Mesodermal cell (in vitro differentiated cells): ENCODE data around the gene PTGDR.

Source experiments
- H3K27ac ChIP-seq: 2 replicates; pipeline ENCODE4 v1.7.0; 2013; ENCODE audit warnings: mild to moderate bottlenecking, low read depth, low read length, moderate library complexity; ENCODE audit not compliant: severe bottlenecking
- H3K36me3 ChIP-seq: 2 replicates; pipeline ENCODE4 v1.7.1; 2013; ENCODE audit warnings: mild to moderate bottlenecking, low read length, moderate library complexity; ENCODE audit not compliant: control insufficient read depth, insufficient read depth
- H3K4me1 ChIP-seq: one replicate; pipeline ENCODE4 v1.7.1; 2013; ENCODE audit warnings: mild to moderate bottlenecking, low read length; ENCODE audit not compliant: insufficient read depth, control insufficient read depth, poor library complexity, severe bottlenecking
- H3K4me3 ChIP-seq: 2 replicates; pipeline ENCODE4 v1.7.0; 2013; ENCODE audit warnings: low read length, control low read depth, mild to moderate bottlenecking; ENCODE audit not compliant: insufficient read depth, poor library complexity, severe bottlenecking; ENCODE audit errors: extremely low read depth
- H3K9me3 ChIP-seq: 2 replicates; pipeline ENCODE4 v1.7.1; 2013; ENCODE audit warnings: mild to moderate bottlenecking, low read length, moderate library complexity; ENCODE audit not compliant: control insufficient read depth
- WGBS, 2 experiments: methylation state at CpG; one replicate each; pipeline ENCODE4 v1.1.5; 2013; ENCODE audit warnings: missing lambda C conversion rate in 2 of 2; ENCODE audit not compliant: insufficient coverage in 2 of 2; 5-methylcytosine and 5-hydroxymethylcytosine counted together

The PTGDR gene

GRCh38 chr14:52240623-52241022, 26.9 kb upstream of the PTGDR start:
- 100% methylated on average over 1 of the region's 5 CpGs; no CpG with 5 or more reads in 1 of the 2 experiments for WGBS, 2 experiments

GRCh38 chr14:52241087-52241793, 26.3 kb upstream of the PTGDR start:
- no peaks in the 10 kb centered on the region for H3K36me3 ChIP-seq
- WGBS, 2 experiments = 84 to 90% methylated on average over 2 to 4 of the region's 5 CpGs
- H3K9me3 ChIP-seq = no peaks in the 10 kb centered on the region
- no peak overlapping the region for H3K4me3 ChIP-seq
- peaks cover 5% of the 10 kb centered on the region for H3K4me1 ChIP-seq
- H3K27ac ChIP-seq = no peak overlapping the region

More at GRCh38 chr14:52240623-52241022, 26.9 kb upstream of the PTGDR start:
- Histone ChIP-seq H3K36me3 (no peaks in the 10 kb centered on the region), H3K9me3 (no peaks in the 10 kb centered on the region), H3K4me3 (no peak overlapping the region), H3K4me1 (peaks cover 5% of the 10 kb centered on the region), H3K27ac (no peak overlapping the region)

GRCh38 chr14:52244328-52244727, 23.2 kb upstream of the PTGDR start:
- Histone ChIP-seq H3K27ac (no peak overlapping the region), H3K36me3 (no peaks in the 10 kb centered on the region), H3K4me1 (peaks cover 5% of the 10 kb centered on the region), H3K9me3 (no peaks in the 10 kb centered on the region), H3K4me3 (no peak overlapping the region)
- 56 to 100% methylated on average over 1 to 2 of the region's 2 CpGs for WGBS, 2 experiments

DNA sequence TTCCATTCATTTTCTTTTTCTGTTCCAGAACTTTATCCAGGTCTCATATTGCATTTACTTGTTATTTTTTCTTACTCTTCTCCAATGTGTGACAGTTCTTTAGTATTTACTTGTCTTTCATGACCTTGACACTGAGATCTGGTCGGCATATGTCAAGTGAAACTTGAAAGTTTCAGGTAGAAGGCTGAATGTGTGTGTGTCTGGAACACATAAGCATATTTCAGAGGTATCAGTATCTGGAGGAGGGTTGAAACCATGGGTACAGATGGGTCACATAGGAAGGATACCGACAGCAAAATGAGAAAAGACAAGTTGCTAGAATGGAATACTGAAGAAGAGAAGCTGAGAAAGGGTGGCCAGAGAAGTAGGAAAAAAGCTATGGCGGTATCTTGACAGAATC, 22.5 kb upstream of the PTGDR start:
- H3K36me3 ChIP-seq = no peaks in the 10 kb centered on the region
- no peaks in the 10 kb centered on the region for H3K9me3 ChIP-seq
- WGBS, 2 experiments = 90 to 100% methylated on average over 3 of the region's 3 CpGs
- H3K27ac ChIP-seq = no peak overlapping the region
- no peak overlapping the region for H3K4me3 ChIP-seq
- peaks cover 5% of the 10 kb centered on the region for H3K4me1 ChIP-seq

- Histone ChIP-seq H3K36me3 (no peaks in the 10 kb centered on the region), H3K9me3 (no peaks in the 10 kb centered on the region), H3K4me3 (no peak overlapping the region), H3K27ac (no peak overlapping the region), H3K4me1 (peaks cover 5% of the 10 kb centered on the region)
- 80 to 88% methylated on average over 2 of the region's 2 CpGs for WGBS, 2 experiments
Measured at GRCh38 chr14:52248057-52248456, 19.4 kb upstream of the PTGDR start.

GRCh38 chr14:52251724-52252123, 15.8 kb upstream of the PTGDR start:
- no peak overlapping the region for H3K27ac ChIP-seq
- no peaks in the 10 kb centered on the region for H3K9me3 ChIP-seq
- no peaks in the 10 kb centered on the region for H3K36me3 ChIP-seq
- WGBS, 2 experiments = 20% methylated on average over 1 of the region's 1 CpG; no CpG with 5 or more reads in 1 of the 2 experiments
- no peaks in the 10 kb centered on the region for H3K4me1 ChIP-seq
- H3K4me3 ChIP-seq = no peak overlapping the region

- Histone ChIP-seq H3K4me3 (no peak overlapping the region), H3K36me3 (no peaks in the 10 kb centered on the region), H3K4me1 (no peaks in the 10 kb centered on the region), H3K9me3 (no peaks in the 10 kb centered on the region), H3K27ac (no peak overlapping the region)
- 47% methylated on average over 2 of the region's 3 CpGs; no CpG with 5 or more reads in 1 of the 2 experiments for WGBS, 2 experiments
Measured at GRCh38 chr14:52253503-52253902, 14.0 kb upstream of the PTGDR start.

DNA sequence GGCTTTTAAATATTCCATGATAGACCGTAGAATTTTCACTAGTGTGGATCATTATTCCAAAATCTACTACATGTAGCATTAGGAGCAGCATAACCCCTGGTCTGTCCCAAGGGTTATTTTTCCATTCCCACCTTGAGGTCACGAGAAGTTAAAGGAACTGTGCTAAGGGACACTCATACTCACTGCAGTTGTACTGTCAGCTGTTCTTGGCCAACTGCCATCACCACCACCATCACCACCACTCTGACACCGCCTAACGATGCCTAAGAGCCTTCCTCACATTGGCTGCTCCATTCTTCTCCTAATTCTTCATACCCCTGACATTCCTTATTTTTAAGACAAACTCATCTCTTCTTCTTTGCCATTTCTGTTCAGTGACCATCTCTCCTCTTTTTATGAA, 13.4 kb upstream of the PTGDR start:
- Histone ChIP-seq H3K4me3 (no peak overlapping the region), H3K9me3 (no peaks in the 10 kb centered on the region), H3K36me3 (no peaks in the 10 kb centered on the region), H3K4me1 (no peaks in the 10 kb centered on the region), H3K27ac (no peak overlapping the region)
- 87 to 94% methylated on average over 3 of the region's 4 CpGs for WGBS, 2 experiments

GRCh38 chr14:52258783-52259182, 8.7 kb upstream of the PTGDR start:
- Histone ChIP-seq H3K4me3 (no peak overlapping the region), H3K4me1 (no peaks in the 10 kb centered on the region), H3K27ac (no peak overlapping the region), H3K36me3 (no peaks in the 10 kb centered on the region), H3K9me3 (no peaks in the 10 kb centered on the region)
- WGBS, 2 experiments = 89 to 95% methylated on average over 2 of the region's 2 CpGs

- WGBS, 2 experiments = 86 to 87% methylated on average over 3 to 5 of the region's 5 CpGs
- H3K4me3 ChIP-seq = no peak overlapping the region
- no peaks in the 10 kb centered on the region for H3K9me3 ChIP-seq
- no peak overlapping the region for H3K27ac ChIP-seq
- H3K4me1 ChIP-seq = no peaks in the 10 kb centered on the region
- no peaks in the 10 kb centered on the region for H3K36me3 ChIP-seq
Measured at GRCh38 chr14:52259434-52259833, 8.1 kb upstream of the PTGDR start.

- H3K4me1 ChIP-seq = no peaks in the 10 kb centered on the region
- H3K4me3 ChIP-seq = no peak overlapping the region
- H3K27ac ChIP-seq = no peak overlapping the region
- no peaks in the 10 kb centered on the region for H3K36me3 ChIP-seq
- H3K9me3 ChIP-seq = no peaks in the 10 kb centered on the region
- WGBS, 2 experiments = 78 to 100% methylated on average over 1 of the region's 1 CpG
Measured at GRCh38 chr14:52262600-52262999, 4.9 kb upstream of the PTGDR start.
